ENCODE data around the gene TPSB2. TPM values are rescaled to one million over a fixed set of nuclear protein-coding genes. Genes with fewer than 3 reads are reported as not detected.
A peak's percentile ranks its signal among the peaks of the same experiment; 100 is the strongest.

TPSB2 gene
- total RNA-seq, 3 donors from 2014 or later, result 3.7 to 21.0 (median 8.2) TPM

- TF ChIP-seq CTCF (IDR thresholded peaks at IDR 0.05), result no peak
- no peaks in the 10 kb centered on the region for H3K4me1 ChIP-seq (ENCODE audit: low read depth)
- H3K9me3 ChIP-seq, result no peaks in the 10 kb centered on the region
- no peaks in the 10 kb centered on the region for H3K36me3 ChIP-seq (ENCODE audit: low read depth)
- no peak within 1 kb of the TSS for H3K4me3 ChIP-seq
- ATAC-seq (peak; percentile 76), DNase-seq (peak; percentile 59 to 70 (median 63))
- intact Hi-C loops (cut with DNase I, micrococcal nuclease), result no loop called here
Measured at GRCh38 chr16:1225051-1225451, 4.9 kb downstream of the TPSB2 start, which contains the start of gene TPSG1. Gene TPSG1 (minus strand): TSS chr16:1225268. CDS start chr16:1225252, 16 bp downstream.

DNA sequence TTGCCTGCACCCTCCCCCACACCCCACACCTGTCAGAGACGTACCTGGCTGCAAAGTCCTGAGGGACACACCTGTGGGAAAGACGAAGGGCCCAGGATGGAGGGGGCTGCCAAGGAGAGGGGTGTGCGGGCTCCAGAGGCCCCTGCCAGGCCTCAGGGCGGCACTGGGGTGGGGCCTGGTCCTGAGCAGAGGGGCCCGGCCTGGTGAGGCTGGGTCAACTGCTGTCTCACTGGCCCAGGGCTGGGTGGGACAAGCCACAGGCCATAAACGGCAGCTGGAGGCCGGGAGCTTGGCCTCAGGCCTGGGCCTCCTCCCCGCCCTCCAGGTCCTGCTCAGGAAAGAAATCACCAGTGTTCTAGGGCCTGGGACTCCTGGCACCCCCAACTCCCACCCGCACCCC lies 5.4 kb downstream of the TPSB2 start:
- no peak for TF ChIP-seq CTCF (IDR thresholded peaks at IDR 0.05)
- peak; percentile 70 for ATAC-seq
- no peaks in the 10 kb centered on the region for H3K4me1 ChIP-seq (ENCODE audit: low read depth)
- peak; percentile 51 to 69 (median 64) for DNase-seq
- no peaks in the 10 kb centered on the region for H3K9me3 ChIP-seq
- H3K4me3 ChIP-seq, result no peak overlapping the region
- no peaks in the 10 kb centered on the region for H3K36me3 ChIP-seq (ENCODE audit: low read depth)
- intact Hi-C loops (cut with DNase I, micrococcal nuclease), result no loop called here

- DNase-seq (no peak), ATAC-seq (no peak)
- Histone ChIP-seq H3K4me3 (no peak overlapping the region), H3K36me3 (ENCODE audit: low read depth) (no peaks in the 10 kb centered on the region), H3K9me3 (no peaks in the 10 kb centered on the region), H3K4me1 (ENCODE audit: low read depth) (no peaks in the 10 kb centered on the region)
- TF ChIP-seq CTCF (IDR thresholded peaks at IDR 0.05), result no peak
- intact Hi-C loops (cut with DNase I, micrococcal nuclease), result no loop called here
Measured at GRCh38 chr16:1223355-1224214, 6.4 kb downstream of the TPSB2 start.

DNA sequence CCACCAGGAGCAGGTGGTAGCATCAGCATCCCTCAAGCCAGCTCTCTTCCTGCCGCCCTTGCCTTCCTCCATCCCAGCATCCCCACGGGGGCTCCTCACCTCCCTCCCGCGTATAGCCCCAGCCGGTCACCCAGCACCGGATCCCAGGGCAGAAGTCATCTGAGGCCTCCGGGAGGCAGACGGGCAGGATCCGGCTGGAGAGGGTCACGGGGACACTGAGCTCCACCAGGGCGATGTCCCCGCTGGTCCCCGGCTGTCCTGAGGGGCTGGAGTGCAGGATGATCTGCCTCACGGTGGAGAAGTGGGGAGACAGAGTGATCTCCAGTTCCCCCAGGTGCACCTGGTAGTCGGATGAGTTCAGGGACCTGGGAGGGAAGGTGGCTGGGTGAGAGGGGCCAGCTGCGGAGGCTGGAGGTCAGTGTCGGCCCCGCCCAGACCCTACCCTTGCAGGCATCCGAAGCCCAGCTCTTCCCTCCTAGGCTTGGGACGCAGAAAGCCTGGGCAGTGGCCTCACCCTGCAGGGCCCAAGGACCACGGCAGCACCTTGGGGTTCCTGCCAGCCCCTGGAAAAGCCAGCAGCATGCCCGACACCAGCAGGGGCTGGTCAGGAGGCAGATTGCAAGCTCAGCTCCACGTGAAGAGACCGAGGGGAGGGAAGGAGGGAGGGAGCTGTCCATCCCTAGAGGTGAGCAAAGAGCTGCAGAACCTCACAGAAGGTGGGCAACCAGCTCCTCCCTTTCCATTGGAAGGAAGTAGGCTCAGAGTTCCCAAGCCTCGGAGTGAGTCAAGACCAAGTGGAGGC lies 7.2 kb downstream of the TPSB2 start:
- Histone ChIP-seq H3K4me1 (ENCODE audit: low read depth) (no peaks in the 10 kb centered on the region), H3K9me3 (no peaks in the 10 kb centered on the region), H3K4me3 (no peak overlapping the region), H3K36me3 (ENCODE audit: low read depth) (no peaks in the 10 kb centered on the region)
- intact Hi-C loops (cut with DNase I, micrococcal nuclease), result no loop called here
- ATAC-seq (no peak), DNase-seq (no peak)
- no peak for TF ChIP-seq CTCF (IDR thresholded peaks at IDR 0.05)

GRCh38 chr16:1221628-1222552 lies 8.1 kb downstream of the TPSB2 start:
- ATAC-seq (no peak), DNase-seq (peak in 2 of 3 donors; percentile 38 to 40)
- H3K4me3 ChIP-seq, result no peak overlapping the region

More at GRCh38 chr16:1221628-1222552, 8.1 kb downstream of the TPSB2 start:
- intact Hi-C loops (cut with DNase I, micrococcal nuclease), result no loop called here
- no peak for TF ChIP-seq CTCF (IDR thresholded peaks at IDR 0.05)
- Histone ChIP-seq H3K4me1 (ENCODE audit: low read depth) (no peaks in the 10 kb centered on the region), H3K36me3 (ENCODE audit: low read depth) (no peaks in the 10 kb centered on the region), H3K9me3 (no peaks in the 10 kb centered on the region)

Data from mucosa of descending colon (tissue), 3 donors.